Measurements from ENCODE around the gene USP54. TPM values are rescaled to one million over a fixed set of nuclear protein-coding genes. Genes with fewer than 3 reads are reported as not detected.

The USP54 gene
- total RNA-seq, 1 donor from 2014 or later = 10.8 TPM

- CTCF ChIA-PET = interaction anchor here (2.6 kb wide), 1 partner anchor 109 kb away, joined by 6 read pairs; no protein-coding TSS in a partner anchor
- Mint-ChIP-seq H3K27me3 (no peaks in the 10 kb centered on the region), H3K4me3 (no peak overlapping the region), H3K36me3 (ENCODE audit: low read depth) (peaks cover under 1% of the 10 kb centered on the region), H3K4me1 (no peaks in the 10 kb centered on the region), H3K27ac (no peak overlapping the region), H3K9me3 (no peaks in the 10 kb centered on the region)
- intact Hi-C loops (cut with micrococcal nuclease) = no loop called here
- ATAC-seq (ENCODE audit: low read depth) = no peak
- DNase-seq = no peak
- POLR2A ChIA-PET = no interaction called here
- TF ChIP-seq CTCF (IDR thresholded peaks at IDR 0.05) = no peak
Observed at GRCh38 chr10:73534857-73535256, 56.3 kb downstream of the USP54 start.

GRCh38 chr10:73529089-73529832 lies 61.9 kb downstream of the USP54 start:
- Mint-ChIP-seq H3K36me3 (ENCODE audit: low read depth) (peaks cover 4% of the 10 kb centered on the region), H3K4me3 (no peak overlapping the region), H3K9me3 (no peaks in the 10 kb centered on the region), H3K4me1 (no peaks in the 10 kb centered on the region), H3K27me3 (no peaks in the 10 kb centered on the region), H3K27ac (no peak overlapping the region)
- ChIA-PET CTCF (interaction anchor here (0.7 to 5.4 kb wide), 4 partner anchors 12 to 122 kb away, joined by 3 to 90 read pairs (median 6); partner anchors contain the start of gene MYOZ1), POLR2A (interaction anchor here (0.5 to 1.0 kb wide), 4 partner anchors 114 to 491 kb away, joined by 3 to 5 read pairs (median 4); no protein-coding TSS in a partner anchor)
- DNase-seq (peak; percentile 20), ATAC-seq (ENCODE audit: low read depth) (peak; percentile 86)
- TF ChIP-seq CTCF (IDR thresholded peaks at IDR 0.05) = peak; percentile 68
- intact Hi-C loops (cut with micrococcal nuclease) = loop anchor here (1.0 to 5.0 kb wide), 4 partner anchors 96 to 413 kb away; no protein-coding TSS in a partner anchor

- peaks cover 7% of the 10 kb centered on the region for H3K36me3 Mint-ChIP-seq (ENCODE audit: low read depth)
- no peak for TF ChIP-seq CTCF (IDR thresholded peaks at IDR 0.05)
- H3K27me3 Mint-ChIP-seq = no peaks in the 10 kb centered on the region
- ChIA-PET CTCF (interaction anchor here (1.1 kb wide), 1 partner anchor 122 kb away, joined by 3 read pairs; no protein-coding TSS in a partner anchor), POLR2A (interaction anchor here (0.6 kb wide), 1 partner anchor 178 kb away, joined by 4 read pairs; no protein-coding TSS in a partner anchor)
- no peak overlapping the region for H3K27ac Mint-ChIP-seq
- ATAC-seq (ENCODE audit: low read depth) (no peak), DNase-seq (no peak)
- no peaks in the 10 kb centered on the region for H3K9me3 Mint-ChIP-seq
- no peaks in the 10 kb centered on the region for H3K4me1 Mint-ChIP-seq
- H3K4me3 Mint-ChIP-seq = no peak overlapping the region
- intact Hi-C loops (cut with micrococcal nuclease) = no loop called here
Observed at GRCh38 chr10:73522263-73522662, 68.9 kb downstream of the USP54 start.

- no peak overlapping the region for H3K27ac Mint-ChIP-seq
- no peak for DNase-seq
- intact Hi-C loops (cut with micrococcal nuclease) = no loop called here
- CTCF ChIA-PET = no interaction called here
- no peak for TF ChIP-seq CTCF (IDR thresholded peaks at IDR 0.05)
- H3K36me3 Mint-ChIP-seq (ENCODE audit: low read depth) = peaks cover 7% of the 10 kb centered on the region
- POLR2A ChIA-PET = interaction anchor here (0.7 kb wide), 1 partner anchor 22 kb away, joined by 7 read pairs; no protein-coding TSS in a partner anchor
- H3K27me3 Mint-ChIP-seq = no peaks in the 10 kb centered on the region
- no peak overlapping the region for H3K4me3 Mint-ChIP-seq
- no peaks in the 10 kb centered on the region for H3K9me3 Mint-ChIP-seq
- ATAC-seq (ENCODE audit: low read depth) = no peak
- H3K4me1 Mint-ChIP-seq = no peaks in the 10 kb centered on the region
Observed at GRCh38 chr10:73519336-73519735, 71.8 kb downstream of the USP54 start.

- CTCF ChIA-PET = interaction anchor here (0.8 kb wide), 1 partner anchor 12 kb away, joined by 3 read pairs; no protein-coding TSS in a partner anchor
- Mint-ChIP-seq H3K4me3 (no peak overlapping the region), H3K9me3 (no peaks in the 10 kb centered on the region), H3K27me3 (no peaks in the 10 kb centered on the region), H3K27ac (no peak overlapping the region), H3K36me3 (ENCODE audit: low read depth) (peaks cover 7% of the 10 kb centered on the region), H3K4me1 (no peaks in the 10 kb centered on the region)
- POLR2A ChIA-PET = interaction anchor here (0.8 kb wide), 1 partner anchor 24 kb away, joined by 3 read pairs; no protein-coding TSS in a partner anchor
- no peak for DNase-seq
- intact Hi-C loops (cut with micrococcal nuclease) = no loop called here
- no peak for ATAC-seq (ENCODE audit: low read depth)
- no peak for TF ChIP-seq CTCF (IDR thresholded peaks at IDR 0.05)
Observed at GRCh38 chr10:73517166-73517888, 73.8 kb downstream of the USP54 start.

All from activated B cell treated with CpG ODN at 0.5 μM for 24 hours (primary cell).